Hepatocyte (in vitro differentiated cells): Measurements from ENCODE around the gene GYS1. TPM values are rescaled to one million over a fixed set of nuclear protein-coding genes. Genes with fewer than 3 reads are reported as not detected.

Source experiments
- DNase-seq: peaks from one replicate; pipeline ENCODE4 v3.0.0-alpha.2; 2016; ENCODE audit warnings: low spot score
- H2AFZ ChIP-seq: fragments of 200-600 bp; sonication (generic); 2 replicates; pipeline ENCODE4 v1.6.0; 2016; ENCODE audit warnings: antibody characterized with exemption, mild to moderate bottlenecking
- H3K27ac ChIP-seq: fragments of 200-600 bp; sonication (generic); 2 replicates; pipeline ENCODE4 v1.5.1; 2016; ENCODE audit warnings: mild to moderate bottlenecking
- H3K27me3 ChIP-seq: fragments of 200-600 bp; sonication (generic); 2 replicates; pipeline ENCODE4 v1.6.1; 2016
- H3K36me3 ChIP-seq: fragments of 200-600 bp; sonication (generic); replicated peaks from 2 replicates; pipeline ENCODE4 v1.5.1; 2016; ENCODE audit warnings: low read depth; ENCODE audit not compliant: insufficient read depth
- H3K4me1 ChIP-seq: fragments of 200-600 bp; sonication (generic); 2 replicates; pipeline ENCODE4 v1.5.1; 2016; ENCODE audit warnings: mild to moderate bottlenecking, moderate library complexity; ENCODE audit not compliant: insufficient read depth
- H3K4me2 ChIP-seq: fragments of 200-600 bp; sonication (generic); 2 replicates; pipeline ENCODE4 v1.6.0; 2016
- H3K4me3 ChIP-seq: fragments of 200-600 bp; sonication (generic); 2 replicates; pipeline ENCODE4 v1.5.1; 2016; ENCODE audit warnings: mild to moderate bottlenecking
- H3K79me2 ChIP-seq: fragments of 200-600 bp; sonication (generic); 2 replicates; pipeline ENCODE4 v1.6.0; 2017; ENCODE audit warnings: mild to moderate bottlenecking
- H3K9me2 ChIP-seq: fragments of 200-600 bp; sonication (generic); replicated peaks from 2 replicates; pipeline ENCODE4 v1.6.0; 2017; ENCODE audit warnings: mild to moderate bottlenecking; ENCODE audit not compliant: insufficient read depth
- H3K9me3 ChIP-seq: fragments of 200-600 bp; sonication (generic); 2 replicates; pipeline ENCODE4 v1.5.1; 2016; ENCODE audit warnings: low read depth, mild to moderate bottlenecking
- H4K20me1 ChIP-seq: fragments of 200-600 bp; sonication (generic); 2 replicates; pipeline ENCODE4 v1.6.0; 2016; ENCODE audit warnings: mild to moderate bottlenecking; ENCODE audit not compliant: insufficient read depth, poor library complexity, severe bottlenecking
- CTCF ChIP-seq: fragments of 200-600 bp; sonication (generic); IDR thresholded peaks from 2 replicates; pipeline ENCODE4 v1.5.1; 2016; ENCODE audit warnings: antibody characterized with exemption, mild to moderate bottlenecking; ENCODE audit not compliant: poor library complexity
- EZH2 ChIP-seq: fragments of 200-600 bp; sonication (generic); IDR thresholded peaks from 2 replicates; pipeline ENCODE4 v1.6.1; 2016; ENCODE audit warnings: antibody characterized with exemption, mild to moderate bottlenecking, borderline replicate concordance
- EZH2phosphoT487 ChIP-seq: fragments of 200-600 bp; sonication (generic); IDR thresholded peaks from one replicate; pipeline ENCODE4 v1.6.1; 2018; ENCODE audit warnings: antibody characterized with exemption, mild to moderate bottlenecking, low read depth, moderate library complexity; ENCODE audit not compliant: unreplicated experiment, severe bottlenecking
- WGBS: methylation state at CpG from one replicate; pipeline ENCODE4 v1.1.6; 2016; ENCODE audit warnings: low lambda C conversion rate; ENCODE audit errors: missing lambda C conversion rate; 5-methylcytosine and 5-hydroxymethylcytosine counted together
- polyA plus RNA-seq: library from polyadenylated mRNA; unstranded; fragments of >200 nt; fragmentation: Nextera tagmentation; extraction: Ambion mirVana; gene quantifications from 2 replicates; pipeline ENCODE4 v1.2.1, GENCODE V29; 2016
- total RNA-seq: library from RNA; depleted of rRNA; stranded (reverse); fragments of >200 nt; gene quantifications from 2 replicates; pipeline ENCODE4 v1.2.3, GENCODE V29; 2014

Gene GYS1
- total and polyA plus RNA-seq, 2 experiments from 2014 or later = 37.4 to 45.9 TPM

GRCh38 chr19:48959341-48960239 is 33.5 kb downstream of the GYS1 start:
- Histone ChIP-seq H3K9me2 (no peaks in the 10 kb centered on the region), H3K36me3 (no peaks in the 10 kb centered on the region), H3K9me3 (no peaks in the 10 kb centered on the region), H3K4me2 (no peak overlapping the region), H3K4me1 (peaks cover 34% of the 10 kb centered on the region), H3K4me3 (no peak overlapping the region), H4K20me1 (no peaks in the 10 kb centered on the region), H2AFZ (no peak overlapping the region), H3K79me2 (peaks cover 26% of the 10 kb centered on the region), H3K27me3 (no peaks in the 10 kb centered on the region), H3K27ac (no peak overlapping the region)
- DNase-seq = no peak
- TF ChIP-seq EZH2 (no peak), EZH2phosphoT487 (no peak), CTCF (no peak)
- WGBS = 89% methylated on average over 16 of the region's 16 CpGs

DNA sequence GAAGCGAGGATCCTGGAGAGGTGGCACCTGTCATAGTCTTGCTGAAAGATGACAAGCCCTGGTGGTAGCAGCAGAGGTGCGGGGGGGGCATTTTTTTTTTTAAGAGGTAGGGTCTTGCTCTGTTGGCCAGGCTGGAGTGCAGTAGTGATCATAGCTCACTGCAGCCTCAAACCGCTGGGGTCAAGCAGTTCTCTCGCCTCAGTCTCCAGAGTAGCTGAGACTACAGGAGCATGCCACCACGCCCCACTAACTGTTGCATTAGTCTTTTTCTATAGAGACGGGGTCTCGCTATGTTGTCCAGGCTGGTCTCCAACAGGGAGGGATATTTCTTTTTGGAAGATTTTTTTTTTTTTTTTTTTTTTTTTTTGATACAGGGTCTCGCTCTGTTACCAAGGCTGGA is 35.1 kb downstream of the GYS1 start:
- Histone ChIP-seq H3K4me3 (no peak overlapping the region), H3K9me2 (no peaks in the 10 kb centered on the region), H4K20me1 (no peaks in the 10 kb centered on the region), H3K4me1 (peaks cover 20% of the 10 kb centered on the region), H3K9me3 (no peaks in the 10 kb centered on the region), H2AFZ (no peak overlapping the region), H3K79me2 (peaks cover 26% of the 10 kb centered on the region), H3K27me3 (no peaks in the 10 kb centered on the region), H3K4me2 (no peak overlapping the region), H3K36me3 (no peaks in the 10 kb centered on the region), H3K27ac (no peak overlapping the region)
- DNase-seq = no peak
- no peak for TF ChIP-seq EZH2phosphoT487
- TF ChIP-seq CTCF = no peak
- 100% methylated on average over 8 of the region's 8 CpGs for WGBS

DNA sequence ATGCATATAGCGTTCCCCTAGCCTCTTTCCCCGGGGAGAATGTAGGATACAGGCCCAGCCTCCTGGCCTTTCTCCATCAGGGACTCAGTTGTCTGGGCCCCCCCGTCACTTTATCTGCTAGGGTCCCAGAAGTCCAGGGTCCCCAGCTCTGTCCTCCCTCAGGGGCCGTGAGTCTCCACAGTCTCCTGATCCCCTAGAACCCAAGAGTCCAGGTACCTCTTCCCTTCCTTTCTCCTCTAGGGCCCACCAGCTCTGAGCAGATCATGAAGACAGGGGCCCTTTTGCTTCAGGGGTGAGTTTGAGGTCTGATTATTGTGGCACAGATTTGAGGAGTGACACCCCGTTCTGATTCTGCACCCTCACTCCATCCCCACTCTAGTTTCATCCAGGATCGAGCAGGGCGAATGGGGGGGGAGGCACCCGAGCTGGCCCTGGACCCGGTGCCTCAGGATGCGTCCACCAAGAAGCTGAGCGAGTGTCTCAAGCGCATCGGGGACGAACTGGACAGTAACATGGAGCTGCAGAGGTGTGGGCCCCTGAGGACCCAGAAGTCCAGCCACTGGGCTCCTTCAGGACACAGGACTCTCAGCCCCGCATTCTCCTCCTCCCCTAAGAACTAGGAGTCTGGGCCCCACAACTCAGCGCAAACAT is 37.7 kb downstream of the GYS1 start:
- H3K36me3 ChIP-seq = no peaks in the 10 kb centered on the region
- H3K9me2 ChIP-seq = no peaks in the 10 kb centered on the region
- 63% methylated on average over 15 of the region's 16 CpGs for WGBS
- H3K79me2 ChIP-seq = peaks cover 26% of the 10 kb centered on the region
- no peak for TF ChIP-seq EZH2phosphoT487
- no peak for TF ChIP-seq EZH2
- TF ChIP-seq CTCF = no peak
- H3K4me2 ChIP-seq = peak overlapping the region; percentile 98
- peaks cover 10% of the 10 kb centered on the region for H3K4me1 ChIP-seq
- peak overlapping the region; percentile 53 for H2AFZ ChIP-seq
- no peaks in the 10 kb centered on the region for H3K27me3 ChIP-seq
- H3K9me3 ChIP-seq = no peaks in the 10 kb centered on the region
- H3K27ac ChIP-seq = peak overlapping the region; percentile 93
- H4K20me1 ChIP-seq = no peaks in the 10 kb centered on the region
- peak overlapping the region; percentile 53 for H3K4me3 ChIP-seq
- DNase-seq = no peak
